HUDEP-2 (cell line): ENCODE data around the gene PRRC2B.

ENCODE experiments used
- DNase-seq, 76 experiments: peaks; one replicate each; lab custom pipeline; 2025; ENCODE audit not compliant: unreplicated experiment in 76 of 76; lab: John Stamatoyannopoulos, UW

PRRC2B gene

DNA sequence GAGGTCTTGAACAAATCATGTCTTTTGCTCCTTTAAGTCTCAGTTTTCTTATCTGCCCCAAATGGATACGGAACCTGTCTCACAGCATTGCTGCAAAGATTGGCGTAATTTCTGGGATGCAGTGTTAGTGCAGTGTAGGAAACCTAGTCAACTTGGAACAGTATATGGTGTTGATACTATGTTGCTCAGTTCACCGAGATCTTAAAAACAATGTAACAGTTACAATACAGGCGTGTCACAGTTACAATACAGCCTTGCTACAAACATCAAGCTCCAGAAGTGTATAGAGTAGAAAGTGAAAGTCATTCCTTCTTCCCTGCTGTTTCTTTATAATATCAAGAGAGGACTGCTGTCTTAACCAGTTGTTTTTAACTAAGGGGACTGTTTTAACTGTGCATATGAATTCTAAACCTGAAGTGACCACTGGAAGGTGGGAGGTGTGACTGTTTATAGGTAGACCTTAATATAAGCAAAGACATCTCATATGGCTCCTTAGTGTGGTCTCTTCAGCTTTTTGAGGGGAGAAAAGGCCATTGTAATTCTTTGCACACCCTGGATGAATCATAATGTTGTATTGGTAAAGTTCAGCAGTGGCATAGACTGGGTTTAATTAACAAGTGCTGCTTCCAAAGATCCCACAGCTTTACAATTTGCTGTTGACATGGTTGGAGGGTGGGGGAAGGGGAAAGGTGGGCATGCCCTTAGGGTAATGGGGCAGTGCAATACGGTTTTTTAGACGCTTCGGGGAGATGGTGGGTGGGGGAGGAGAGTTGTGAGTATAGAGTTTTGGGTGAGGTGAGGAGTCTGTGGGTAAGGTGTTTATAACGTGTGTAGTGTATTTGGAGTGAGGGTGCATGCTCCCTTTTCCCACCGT is 12.9 kb downstream of the PRRC2B start:
- no peak for DNase-seq

DNA sequence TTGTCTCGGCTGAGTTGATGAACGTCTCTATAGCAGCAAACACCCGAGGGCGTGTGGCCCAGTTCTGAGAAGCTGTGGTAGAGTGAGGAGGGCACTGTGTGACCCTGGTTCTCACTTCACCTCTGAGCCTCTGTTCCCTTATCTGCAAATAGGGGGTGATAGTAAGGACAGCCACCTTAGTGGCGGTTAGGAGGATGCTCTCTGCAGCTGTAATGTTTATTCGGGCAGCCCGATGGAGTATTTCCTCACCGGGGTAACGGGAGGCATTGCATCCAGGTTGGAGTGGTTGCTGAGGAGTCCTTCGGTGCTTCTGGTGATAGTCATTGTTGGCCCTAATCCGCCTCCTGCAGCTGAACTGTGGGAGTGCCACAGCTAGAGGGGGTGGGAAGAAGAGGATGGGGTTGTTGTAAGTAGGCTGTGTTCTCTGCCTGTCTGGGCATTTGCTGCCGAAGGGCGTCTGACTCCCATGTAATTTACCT is 13.9 kb downstream of the PRRC2B start:
- peak in 7 of 76 experiments; percentile 5 to 30 (median 18) for DNase-seq

DNA sequence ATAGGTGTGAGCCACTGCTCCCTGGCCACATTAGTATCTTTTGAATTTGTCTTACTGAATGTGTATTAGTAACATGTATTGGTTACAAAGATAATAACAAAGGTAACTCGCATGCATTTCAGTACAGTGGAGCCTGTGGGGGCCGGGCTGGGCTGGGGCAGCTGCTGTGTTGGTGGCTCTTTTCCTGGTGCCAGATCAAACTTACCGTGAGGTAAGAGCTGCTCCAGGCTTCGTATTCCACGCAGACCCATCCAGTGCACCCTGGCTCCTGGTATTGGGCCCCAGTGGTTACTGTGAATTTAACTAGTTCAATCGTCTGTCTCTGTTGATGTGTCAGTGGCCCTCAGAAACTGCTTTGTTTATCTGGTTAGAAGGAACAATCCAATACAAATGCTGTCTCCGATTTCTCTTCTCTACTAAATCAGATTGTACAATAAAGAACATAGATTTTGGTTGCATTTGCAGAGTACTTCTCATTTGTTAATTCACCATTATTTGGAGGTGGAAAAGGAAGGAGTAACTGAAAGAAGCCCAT is 15.6 kb downstream of the PRRC2B start:
- DNase-seq: no peak

DNA sequence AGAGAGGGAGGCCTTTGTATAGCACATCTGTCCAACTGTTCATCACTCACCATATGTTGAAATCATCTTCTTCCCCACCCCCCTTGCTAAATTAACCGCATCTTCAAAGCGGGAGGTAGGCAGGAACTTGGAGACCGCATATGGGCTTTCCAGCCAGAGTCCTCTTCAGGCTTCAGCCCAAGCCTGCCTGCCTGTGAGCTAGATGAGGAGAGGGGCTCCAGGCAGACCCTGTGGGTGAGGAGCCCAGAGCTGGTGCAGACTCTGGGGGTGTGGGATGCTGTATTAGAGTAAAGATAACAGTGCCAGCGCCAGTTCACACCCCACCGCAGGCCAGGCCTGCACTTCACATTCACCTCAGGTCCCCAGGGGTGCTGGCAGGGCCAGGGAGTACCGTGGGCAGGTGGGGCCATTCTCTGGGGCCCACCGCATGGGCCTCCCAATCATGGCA is 16.2 kb downstream of the PRRC2B start:
- DNase-seq: no peak

DNA sequence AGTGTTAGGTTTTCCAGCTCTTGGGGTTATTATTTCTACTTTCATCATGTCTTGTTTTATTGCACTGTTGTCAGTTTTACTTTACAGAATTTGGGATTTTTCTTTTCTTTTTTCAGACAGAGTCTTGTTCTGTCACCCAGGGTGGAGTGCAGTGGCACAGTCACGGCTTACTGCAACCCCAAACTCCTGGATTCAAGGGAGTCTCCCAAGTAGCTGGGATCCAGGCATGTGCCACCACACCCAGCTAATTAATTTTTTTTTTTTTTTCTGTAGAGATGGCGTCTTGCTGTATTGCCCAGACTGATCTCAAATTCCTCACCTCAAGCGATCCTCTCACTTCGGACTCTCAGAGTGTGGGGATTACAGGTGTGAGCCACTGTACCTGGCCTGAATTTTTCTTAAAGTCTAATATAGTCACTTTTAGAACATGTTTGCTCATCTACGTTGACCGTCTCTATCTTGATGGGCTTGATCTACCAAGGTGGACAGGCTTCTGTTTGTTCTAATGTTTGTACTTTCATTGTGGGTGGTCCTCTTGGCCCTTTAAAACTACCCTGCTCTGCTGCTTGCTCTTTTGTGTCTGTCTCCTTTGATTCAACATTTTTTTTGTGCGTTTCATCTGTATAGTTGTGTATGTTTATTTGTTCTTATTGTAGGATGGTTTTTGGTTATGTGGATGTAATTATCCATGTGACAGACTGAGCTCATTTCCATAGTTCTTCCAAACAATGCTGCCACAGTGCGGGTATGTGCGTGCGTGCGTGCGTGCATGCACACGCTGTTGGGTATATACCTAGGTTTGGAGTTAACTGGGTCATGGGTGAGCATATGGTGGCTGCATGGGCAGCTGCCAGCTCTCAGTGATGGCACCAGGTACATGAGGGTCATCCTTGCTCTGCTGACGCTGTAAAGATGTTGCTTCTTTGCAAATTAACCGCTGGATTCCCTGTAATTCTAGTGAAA is 18.1 kb downstream of the PRRC2B start:
- no peak for DNase-seq

DNA sequence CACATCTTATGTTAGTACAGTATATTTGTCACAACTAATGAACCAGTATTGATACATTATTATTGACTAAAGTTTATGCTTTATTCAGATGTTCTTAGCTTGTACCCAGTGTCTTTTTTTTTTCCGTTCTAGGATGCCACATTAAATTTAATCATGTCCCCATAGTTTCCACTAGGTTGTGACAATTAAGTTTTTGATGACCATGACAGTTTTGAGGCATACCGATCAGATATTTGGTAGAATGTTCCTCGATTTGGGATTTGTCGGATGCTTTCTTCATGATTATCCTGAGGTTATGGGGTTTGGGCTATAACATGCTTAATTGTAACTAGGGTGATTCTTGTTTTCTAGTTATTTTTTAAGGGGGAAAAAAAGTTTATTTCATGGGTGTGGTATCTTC is 22.6 kb downstream of the PRRC2B start:
- no peak for DNase-seq

DNA sequence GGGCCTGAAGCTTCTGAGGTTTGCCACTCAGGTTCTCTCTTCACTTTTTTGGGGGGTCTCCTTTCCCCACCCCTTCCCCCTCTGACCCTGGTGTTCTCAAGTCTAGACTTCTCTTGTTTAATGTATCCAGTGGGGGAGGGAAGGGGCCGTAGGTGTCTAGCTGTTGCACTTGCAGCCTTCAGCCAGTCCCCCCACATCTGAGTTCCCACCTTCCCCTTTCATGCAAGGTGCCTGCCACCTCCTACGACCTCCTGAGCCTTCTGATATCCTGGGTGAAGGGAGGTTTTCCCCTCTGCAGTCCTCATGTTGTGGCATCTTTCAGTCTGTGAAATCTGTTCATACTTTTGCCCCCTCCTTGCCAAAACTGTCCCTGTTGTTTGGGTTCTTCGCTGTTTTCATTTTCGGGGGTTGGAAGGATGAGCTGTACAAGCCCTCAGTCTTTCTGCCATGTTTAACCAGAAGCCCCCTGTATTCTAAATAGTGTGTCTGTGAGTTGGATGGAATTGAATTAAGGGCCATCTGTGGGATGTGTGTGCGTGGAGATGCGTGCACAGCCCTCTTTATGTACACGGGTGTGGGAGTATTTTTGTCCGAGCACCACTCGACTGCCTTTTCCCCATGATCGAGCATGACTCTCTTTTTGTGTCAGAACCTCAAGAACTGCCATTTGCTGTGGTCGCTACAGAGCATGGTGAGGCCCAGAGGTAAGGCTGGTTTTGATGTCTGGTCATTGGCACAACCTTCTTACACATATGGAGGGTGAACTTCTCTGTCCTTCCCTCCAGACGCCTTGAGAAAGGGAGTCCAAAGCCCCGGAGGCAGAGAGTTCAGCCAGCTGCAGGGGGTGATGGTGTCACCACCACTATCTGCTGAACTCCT is 23.6 kb downstream of the PRRC2B start:
- no peak for DNase-seq

DNA sequence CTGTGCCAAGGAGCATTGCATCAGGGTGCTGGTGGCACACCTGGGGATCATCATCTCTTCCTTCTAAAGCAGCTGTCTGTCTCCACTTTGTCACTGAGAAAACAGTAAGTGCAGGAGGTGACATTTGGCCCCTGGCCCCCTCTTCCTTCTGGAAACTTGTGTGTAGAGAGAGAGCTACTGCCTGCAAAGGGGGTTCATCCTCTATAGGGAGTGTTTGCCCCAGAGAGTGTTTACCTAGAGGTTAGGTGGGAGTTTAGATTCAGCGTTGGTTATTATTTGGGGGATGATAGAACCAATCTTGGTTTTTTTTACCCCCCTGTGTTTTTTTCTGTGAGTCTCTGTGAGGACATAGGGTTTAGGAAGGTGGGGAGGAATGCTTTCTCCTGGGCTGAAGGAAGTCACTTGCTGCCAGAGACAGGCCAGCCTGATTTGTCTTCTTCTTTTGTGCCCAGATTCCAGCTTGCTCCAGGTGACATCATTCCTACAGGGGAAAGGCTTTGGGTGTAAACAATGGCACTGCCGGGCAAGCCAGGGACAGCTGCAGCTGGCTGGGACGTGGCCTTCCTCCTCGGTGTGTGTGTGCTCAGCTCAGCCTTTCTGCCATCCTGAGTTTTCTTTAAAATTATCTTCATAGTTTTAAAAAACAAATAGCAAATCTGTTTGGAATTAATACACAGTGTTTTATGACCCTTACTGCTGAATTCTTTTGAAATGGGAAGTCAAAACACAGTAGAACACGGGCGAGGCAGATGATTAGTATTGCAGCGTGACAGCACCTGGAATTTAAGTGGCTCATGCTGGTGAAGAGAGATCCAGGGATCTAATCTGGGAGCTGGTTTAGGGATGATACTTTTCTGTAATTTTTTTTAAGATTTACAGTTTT is 24.5 kb downstream of the PRRC2B start:
- no peak for DNase-seq

DNA sequence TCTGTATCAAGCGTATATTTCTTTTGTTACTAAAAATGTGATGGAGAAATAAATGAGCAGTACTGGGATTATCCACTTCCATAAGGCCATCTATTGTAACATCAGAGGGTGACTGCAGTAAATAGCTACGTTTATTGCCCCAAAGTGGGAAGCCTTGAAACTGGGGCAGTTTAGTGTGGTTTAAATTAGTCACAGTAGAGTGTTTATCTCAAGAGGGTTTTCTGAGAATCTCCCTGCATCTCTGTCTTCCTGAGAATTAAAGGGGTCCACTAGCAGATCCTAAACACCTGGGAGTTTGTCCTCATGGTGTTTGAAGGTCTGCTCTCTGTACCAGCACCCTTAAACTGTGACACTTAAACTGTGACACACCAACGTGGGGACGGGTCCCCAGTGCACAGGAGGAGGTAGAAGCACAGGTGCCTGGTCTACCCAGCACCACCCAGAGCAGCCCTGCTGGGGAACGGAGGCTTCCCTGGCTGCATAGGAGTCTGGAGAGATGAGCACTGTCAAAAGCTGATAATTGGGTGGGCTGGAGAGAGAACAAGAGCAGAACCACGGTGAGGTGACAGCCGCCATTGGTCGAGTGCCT is 25.2 kb downstream of the PRRC2B start:
- no peak for DNase-seq

DNA sequence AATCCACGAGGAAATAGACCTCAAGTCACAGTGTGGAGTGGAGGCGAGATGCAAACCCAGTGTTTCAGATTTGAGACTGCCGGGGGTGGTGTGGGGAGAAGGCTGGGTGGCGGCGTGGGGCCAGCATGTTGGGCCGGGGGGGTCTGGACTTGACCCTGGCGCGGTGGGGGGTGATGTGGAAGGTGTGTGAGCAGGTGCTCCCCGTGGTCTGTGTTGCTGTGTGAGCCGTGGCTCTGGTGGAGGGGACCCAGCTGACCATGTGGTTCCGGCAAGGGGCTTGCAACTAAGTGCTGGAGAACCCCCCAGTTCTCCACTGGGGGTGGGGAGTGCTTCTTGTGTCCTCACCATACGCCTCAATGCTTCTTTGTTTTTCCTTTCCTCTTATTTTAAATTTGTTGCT is 25.8 kb downstream of the PRRC2B start:
- DNase-seq: no peak

DNA sequence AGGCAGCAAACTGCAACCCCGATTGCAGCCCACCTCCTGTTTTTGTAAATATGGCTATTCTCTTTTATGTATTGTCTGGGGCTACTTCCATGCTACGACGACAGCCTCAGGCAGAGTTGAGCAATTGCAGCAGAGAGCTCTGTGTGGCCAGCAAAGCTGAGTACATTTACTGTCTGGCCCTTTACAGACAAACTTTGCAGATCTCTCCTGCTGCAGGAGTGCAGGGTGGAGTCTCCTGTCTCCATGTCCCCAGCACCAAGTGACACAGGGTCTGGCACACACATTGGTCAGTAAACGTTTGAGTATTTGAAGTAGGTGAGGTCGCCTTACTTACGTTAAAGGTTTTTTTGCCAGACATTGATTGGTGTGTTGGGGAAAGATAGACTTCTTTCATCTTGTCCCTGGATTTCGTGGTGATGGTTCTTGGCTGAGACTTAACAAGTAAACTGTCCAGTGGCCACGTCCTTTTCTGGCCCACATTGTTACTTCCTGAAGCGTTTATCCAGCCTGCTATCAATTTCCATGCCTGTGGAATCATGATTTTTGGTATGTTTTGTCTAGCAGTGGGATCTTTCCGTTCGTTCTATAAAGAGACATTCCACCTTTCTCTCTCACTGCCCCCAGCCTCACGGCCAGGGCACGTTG is 27.2 kb downstream of the PRRC2B start:
- no peak for DNase-seq

DNA sequence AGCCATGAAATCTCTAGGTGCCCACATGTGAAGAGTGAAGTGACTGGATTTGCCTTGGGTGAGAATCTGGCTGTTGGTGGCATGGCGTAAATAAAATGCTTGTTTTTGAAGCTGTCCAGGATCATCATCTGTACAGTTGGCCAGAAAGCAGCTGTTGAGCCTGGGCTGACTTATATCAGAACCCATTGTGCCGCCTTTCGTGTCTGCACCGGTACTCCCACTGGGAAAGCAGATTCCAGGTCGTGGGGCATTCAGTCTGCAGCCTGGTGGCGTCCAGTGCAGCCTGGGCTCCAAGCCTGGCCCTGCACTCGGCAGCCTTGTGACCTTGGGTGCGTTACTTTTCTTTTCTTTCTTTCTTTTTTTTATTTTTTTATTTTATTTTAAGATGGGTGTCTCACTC is 27.8 kb downstream of the PRRC2B start:
- DNase-seq: no peak

DNA sequence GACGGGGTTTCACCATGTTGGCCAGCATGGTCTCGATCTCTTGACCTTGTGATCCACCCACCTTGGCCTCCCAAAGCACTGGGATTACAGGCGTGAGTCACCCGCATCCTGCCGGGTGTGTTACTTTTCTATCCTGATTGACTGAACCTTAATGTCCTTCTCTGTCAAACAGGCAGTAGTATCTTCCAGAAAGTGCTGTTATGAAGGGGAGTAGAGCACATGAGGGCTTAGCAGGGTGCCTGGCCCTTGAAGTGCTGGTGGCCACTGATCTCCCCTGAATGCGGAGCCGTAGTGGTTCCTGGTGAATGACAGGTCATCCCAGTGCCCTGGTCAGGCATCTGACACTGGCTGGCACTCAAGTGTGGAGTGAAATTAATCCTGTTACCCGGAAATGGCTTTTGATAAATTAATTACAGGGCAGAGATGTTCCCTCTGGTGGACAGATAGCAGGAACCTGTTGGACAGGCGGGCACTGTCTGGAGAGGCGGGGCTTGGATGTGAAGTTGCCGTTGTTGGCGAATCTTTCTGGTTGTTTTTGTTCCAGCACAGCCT is 28.4 kb downstream of the PRRC2B start:
- peak in 3 of 76 experiments; percentile 10 to 15 (median 14) for DNase-seq

DNA sequence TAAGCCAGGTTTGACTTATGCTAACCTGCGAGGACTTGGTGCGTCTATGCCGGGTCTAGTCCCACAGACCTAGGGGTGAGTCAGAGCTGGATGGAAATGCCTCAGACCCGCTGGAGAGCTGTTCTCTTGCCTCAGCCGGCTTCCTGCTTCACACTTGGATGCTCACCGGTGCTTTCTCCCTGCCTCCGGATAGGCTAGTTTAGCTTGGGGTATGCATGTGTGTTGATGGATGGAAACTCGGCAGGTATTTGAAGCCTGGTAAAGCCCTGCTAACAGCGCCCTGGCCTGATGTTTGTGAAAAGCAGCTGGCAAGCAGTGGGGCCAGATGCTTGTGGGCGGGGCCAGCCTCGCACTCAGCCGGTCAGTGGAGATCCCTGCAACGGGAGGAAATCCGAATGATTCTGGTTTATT is 29.3 kb downstream of the PRRC2B start:
- no peak for DNase-seq

DNA sequence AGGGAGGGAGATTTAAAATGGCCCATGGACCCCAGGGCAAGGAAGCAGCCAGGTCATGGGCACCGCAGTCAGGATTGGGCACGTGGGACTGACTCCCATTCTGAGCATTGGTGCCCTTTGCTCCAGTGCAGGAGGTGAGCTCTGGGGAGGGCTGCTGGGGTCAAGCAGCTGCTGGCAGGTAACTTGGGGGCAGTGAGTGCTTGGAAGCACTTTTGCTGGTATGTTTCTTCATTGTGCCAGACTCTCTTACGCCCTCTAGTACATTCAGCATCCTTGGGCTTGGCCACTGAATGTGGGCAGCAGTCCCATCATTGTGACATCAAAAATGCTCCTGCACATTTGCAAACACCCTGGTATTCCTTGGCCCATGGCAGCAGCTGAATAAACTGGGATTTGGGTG is 32.7 kb downstream of the PRRC2B start:
- no peak for DNase-seq

DNA sequence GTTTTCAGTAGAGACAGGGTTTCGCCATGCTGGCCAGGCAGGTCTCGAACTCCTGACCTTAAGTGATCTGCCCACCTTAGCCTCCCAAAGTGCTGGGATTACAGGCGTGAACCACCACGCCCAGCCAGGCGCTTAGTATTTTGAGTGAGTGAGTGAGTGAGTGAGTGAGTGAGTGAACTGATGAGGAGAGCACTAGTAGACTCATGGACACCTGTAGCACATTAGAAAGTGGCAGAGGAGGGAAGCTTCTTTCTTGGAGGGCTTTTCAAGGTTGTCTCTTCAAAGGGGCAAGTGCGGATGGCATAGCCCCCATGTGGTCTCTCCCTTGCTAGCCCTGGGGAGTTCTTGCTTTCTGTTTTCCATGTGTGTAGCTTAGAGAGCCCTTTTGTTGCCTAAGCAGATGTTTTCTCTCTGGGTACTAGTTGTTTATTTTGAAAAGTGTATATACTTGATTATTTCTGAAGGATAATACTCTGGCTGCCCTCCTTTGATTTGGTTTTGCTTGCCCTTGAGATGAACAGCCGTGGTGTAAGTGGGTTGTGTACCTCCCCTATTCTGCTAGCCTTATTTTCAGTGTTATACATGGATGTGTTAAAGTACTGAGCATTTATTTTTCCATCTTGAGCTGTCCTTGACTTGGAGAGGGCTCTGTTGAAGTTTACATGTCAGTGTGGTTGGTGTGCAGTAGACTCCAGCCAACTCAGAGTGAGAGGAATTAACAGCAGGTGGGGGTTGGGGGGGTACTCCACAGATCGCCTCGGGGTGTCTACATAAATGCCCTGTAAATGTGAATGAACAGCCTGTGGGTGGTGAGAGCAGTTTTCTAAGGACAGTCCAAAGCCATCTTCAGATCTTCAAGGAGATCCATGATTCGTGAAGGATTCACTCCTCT is 35.5 kb downstream of the PRRC2B start:
- DNase-seq: no peak

DNA sequence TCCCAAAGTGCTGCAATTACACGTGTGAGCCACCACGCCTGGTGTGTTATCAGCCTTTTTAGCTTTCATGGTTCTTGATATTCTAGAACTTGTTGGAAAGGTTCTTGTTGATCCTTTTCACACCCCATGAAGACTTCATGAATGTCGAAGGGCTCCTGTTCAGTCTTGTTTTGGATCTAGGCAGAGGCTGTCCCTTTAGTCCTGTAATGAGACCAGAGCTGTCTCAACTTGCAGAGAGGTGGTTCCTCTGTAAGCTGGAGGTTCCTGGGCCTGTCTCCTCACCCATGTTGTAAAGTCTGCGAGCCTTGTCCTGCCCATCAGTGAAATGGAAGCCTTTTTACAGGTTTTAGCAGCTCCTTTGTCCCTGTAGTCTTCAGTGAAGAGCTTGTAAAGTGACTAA is 38.2 kb downstream of the PRRC2B start:
- no peak for DNase-seq
